Measurements from ENCODE around the gene HGD.

GRCh38 chr3:120601554-120601953, 80.5 kb downstream of the HGD start:
- TF ChIP-seq EZH2phosphoT487 (IDR thresholded peaks at IDR 0.05; ENCODE audit: borderline replicate concordance) = no peak
- no peak for TF ChIP-seq RAD21 (IDR thresholded peaks at IDR 0.05; ENCODE audit: low read depth)
- no peak for TF ChIP-seq MAX (IDR thresholded peaks at IDR 0.05)
